ENCODE results near the gene EIF4H. TPM values are rescaled to one million over a fixed set of nuclear protein-coding genes. Genes with fewer than 3 reads are reported as not detected.

EIF4H gene
- total and polyA plus RNA-seq, 2 of the 8 experiments (the other 6 are each of a cell fraction or from before 2014, with no cell fraction given): 323 to 382 TPM

GRCh38 chr7:74148491-74148890, 25.7 kb upstream of the EIF4H start:
- H3K23me2 ChIP-seq (ENCODE audit: low read depth, low read length): no peaks in the 10 kb centered on the region
- no peak overlapping the region for H2BK5ac ChIP-seq (ENCODE audit: low read depth, low read length)
- H2BK20ac ChIP-seq (ENCODE audit: low read length): no peak overlapping the region
- H3K4ac ChIP-seq (replicated peaks; ENCODE audit: insufficient read length, low read depth, low read length): no peak overlapping the region
- DNase-seq (ENCODE audit: low read depth in 1 of 2, low spot score in 2 of 2): no peak
- WGBS, 2 experiments (ENCODE audit: extremely low coverage in 1 of 2, insufficient coverage in 1 of 2, insufficient read length in 1 of 2, insufficient replicate concordance in 2 of 2, low coverage in 1 of 2, low lambda C conversion rate in 2 of 2, missing lambda C conversion rate in 1 of 2): 79% methylated on average over 1 of the region's 1 CpG; no CpG with 5 or more reads in 1 of the 2 experiments
- no peak overlapping the region; the same call in 1 of the 2 replicates for H3K18ac ChIP-seq (ENCODE audit: extremely low read depth, low read length)
- 0 out of 4 replicates have a peak overlapping the region, but pooled peaks of 1 of the 2 experiments have one; percentile 14 for H3K4me2 ChIP-seq (ENCODE audit: insufficient read depth in 1 of 2, low read depth in 2 of 2, low read length in 2 of 2)
- H3K23ac ChIP-seq (ENCODE audit: insufficient read length): no peak overlapping the region
- H2AK5ac ChIP-seq (ENCODE audit: low read depth, low read length): no peak overlapping the region
- H3K79me2 ChIP-seq (ENCODE audit: control insufficient read depth in 1 of 2, insufficient read depth in 2 of 2, low read length in 2 of 2): no peaks in the 10 kb centered on the region
- no peaks in the 10 kb centered on the region for H3K9me3 ChIP-seq (ENCODE audit: insufficient read depth in 2 of 2, low read depth in 1 of 2, low read length in 1 of 2)
- no peaks in the 10 kb centered on the region for H3K27me3 ChIP-seq (replicated peaks in 1 of 4; ENCODE audit: control insufficient read depth in 3 of 4, extremely low read depth in 1 of 4, insufficient read depth in 3 of 4, low read length in 3 of 4)
- peaks cover 0 to 2% of the 10 kb centered on the region in 2 experiments for H4K20me1 ChIP-seq (replicated peaks in 1 of 2; ENCODE audit: control insufficient read depth in 1 of 2, insufficient read depth in 2 of 2, low read length in 2 of 2)
- no peak overlapping the region for H3K56ac ChIP-seq (replicated peaks; ENCODE audit: insufficient read length, low read depth, low read length)
- H4K91ac ChIP-seq (replicated peaks; ENCODE audit: insufficient read length, low read length): no peak overlapping the region
- no peak overlapping the region for H3K9ac ChIP-seq (replicated peaks in 1 of 4; ENCODE audit: extremely low read depth in 1 of 4, low read depth in 3 of 4, low read length in 3 of 4)
- H2AFZ ChIP-seq (ENCODE audit: low read length): 0 out of 2 replicates have a peak overlapping the region, but pooled peaks have one; percentile 35
- H3K14ac ChIP-seq (ENCODE audit: insufficient read length): no peak overlapping the region
- no peak overlapping the region for H4K8ac ChIP-seq (ENCODE audit: extremely low read depth, insufficient read depth, low read length)
- no peak overlapping the region for H2BK15ac ChIP-seq (ENCODE audit: low read length)
- no peak overlapping the region for H3K27ac ChIP-seq (ENCODE audit: low read depth, low read length)
- no peaks in the 10 kb centered on the region for H3K36me3 ChIP-seq (ENCODE audit: control insufficient read depth in 2 of 4, insufficient read depth in 4 of 4, low read length in 3 of 4)
- H3K79me1 ChIP-seq (ENCODE audit: low read depth, low read length): no peaks in the 10 kb centered on the region
- H4K5ac ChIP-seq (ENCODE audit: insufficient read length, low read depth, low read length): no peak overlapping the region
- H3K4me1 ChIP-seq (replicated peaks in 1 of 4; ENCODE audit: control insufficient read depth in 3 of 4, insufficient read depth in 4 of 4, low read length in 3 of 4): peaks cover 0 to 2% (median 0%) of the 10 kb centered on the region in 4 experiments; a peak in 1 of 7 replicates
- H2BK120ac ChIP-seq (replicated peaks; ENCODE audit: low read depth, low read length): no peak overlapping the region
- H3K4me3 ChIP-seq (ENCODE audit: extremely low read depth in 1 of 4, insufficient read depth in 2 of 4, low read depth in 3 of 4, low read length in 4 of 4): no peak overlapping the region
- H2BK12ac ChIP-seq (ENCODE audit: low read depth, low read length): no peak overlapping the region
- POLR2A ChIA-PET (ENCODE audit: partially characterized antibody): no interaction called here
- TF ChIP-seq FOSL1 (IDR thresholded peaks at IDR 0.05; ENCODE audit: insufficient read depth, low read depth, low read length) (no peak), GTF2F1 (IDR thresholded peaks at IDR 0.05; ENCODE audit: borderline replicate concordance, low read depth, low read length) (no peak), SAP30 (IDR thresholded peaks at IDR 0.05; ENCODE audit: insufficient read depth, insufficient replicate concordance, low read length) (no peak), HDAC2 (IDR thresholded peaks at IDR 0.05; ENCODE audit: borderline replicate concordance in 1 of 2, low read depth in 2 of 2, low read length in 2 of 2) (no peak), NANOG (IDR thresholded peaks at IDR 0.05; ENCODE audit: insufficient read depth, low read depth, low read length, poor library complexity, severe bottlenecking) (no peak), ZNF274 (IDR thresholded peaks at IDR 0.05; ENCODE audit: borderline replicate concordance, extremely low read depth, low read length) (no peak), CTBP2 (IDR thresholded peaks at IDR 0.05; ENCODE audit: borderline replicate concordance, insufficient read depth, insufficient read length, low read length) (no peak), MAFK (IDR thresholded peaks at IDR 0.05; ENCODE audit: low read depth, low read length) (no peak), ATF3 (IDR thresholded peaks at IDR 0.05; ENCODE audit: insufficient read depth, low read depth, low read length) (no peak), CHD2 (IDR thresholded peaks at IDR 0.05; ENCODE audit: low read length) (no peak)
- FAIRE-seq: no peak
- CTCF ChIA-PET (ENCODE audit: partially characterized antibody): interaction anchor here (0.6 to 2.0 kb wide), 3 partner anchors 9 to 17 kb away, joined by 3 to 6 read pairs (median 3); no protein-coding TSS in a partner anchor

All from H1 (cell line).